Breast epithelium (tissue), 3 donors: ENCODE results near the gene GPR61.

Experiments used
- POLR2A ChIP-seq: fragments of 450-650 bp; IDR thresholded peaks from one replicate; pipeline ENCODE4 v1.6.1; 2016; ENCODE audit warnings: antibody characterized with exemption, mild to moderate bottlenecking, moderate library complexity
- TF ChIP-seq, protein P1 (sequence below), 3 donors: fragments of 450-650 bp; IDR thresholded peaks; one replicate each; pipeline ENCODE4 v1.5.1; 2016 to 2017; ENCODE audit warnings: antibody characterized with exemption in 3 of 3, mild to moderate bottlenecking in 3 of 3, moderate library complexity in 3 of 3

GRCh38 chr1:109530457-109531087 lies 9.1 kb upstream of the GPR61 start:
- TF ChIP-seq, protein P1, sequence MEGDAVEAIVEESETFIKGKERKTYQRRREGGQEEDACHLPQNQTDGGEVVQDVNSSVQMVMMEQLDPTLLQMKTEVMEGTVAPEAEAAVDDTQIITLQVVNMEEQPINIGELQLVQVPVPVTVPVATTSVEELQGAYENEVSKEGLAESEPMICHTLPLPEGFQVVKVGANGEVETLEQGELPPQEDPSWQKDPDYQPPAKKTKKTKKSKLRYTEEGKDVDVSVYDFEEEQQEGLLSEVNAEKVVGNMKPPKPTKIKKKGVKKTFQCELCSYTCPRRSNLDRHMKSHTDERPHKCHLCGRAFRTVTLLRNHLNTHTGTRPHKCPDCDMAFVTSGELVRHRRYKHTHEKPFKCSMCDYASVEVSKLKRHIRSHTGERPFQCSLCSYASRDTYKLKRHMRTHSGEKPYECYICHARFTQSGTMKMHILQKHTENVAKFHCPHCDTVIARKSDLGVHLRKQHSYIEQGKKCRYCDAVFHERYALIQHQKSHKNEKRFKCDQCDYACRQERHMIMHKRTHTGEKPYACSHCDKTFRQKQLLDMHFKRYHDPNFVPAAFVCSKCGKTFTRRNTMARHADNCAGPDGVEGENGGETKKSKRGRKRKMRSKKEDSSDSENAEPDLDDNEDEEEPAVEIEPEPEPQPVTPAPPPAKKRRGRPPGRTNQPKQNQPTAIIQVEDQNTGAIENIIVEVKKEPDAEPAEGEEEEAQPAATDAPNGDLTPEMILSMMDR (IDR thresholded peaks at IDR 0.05): no peak
- TF ChIP-seq POLR2A: no peak
